ENCODE results near the gene DDX56. TPM values are rescaled to one million over a fixed set of nuclear protein-coding genes. Genes with fewer than 3 reads are reported as not detected.
"Not testable (repeated sequence)": the region's sequence is repeated elsewhere in the genome, so short reads cannot be mapped to it uniquely, and the experiment has no call there.

DDX56 gene
- total RNA-seq, 2 experiments from 2014 or later: 142 to 154 TPM

DNA sequence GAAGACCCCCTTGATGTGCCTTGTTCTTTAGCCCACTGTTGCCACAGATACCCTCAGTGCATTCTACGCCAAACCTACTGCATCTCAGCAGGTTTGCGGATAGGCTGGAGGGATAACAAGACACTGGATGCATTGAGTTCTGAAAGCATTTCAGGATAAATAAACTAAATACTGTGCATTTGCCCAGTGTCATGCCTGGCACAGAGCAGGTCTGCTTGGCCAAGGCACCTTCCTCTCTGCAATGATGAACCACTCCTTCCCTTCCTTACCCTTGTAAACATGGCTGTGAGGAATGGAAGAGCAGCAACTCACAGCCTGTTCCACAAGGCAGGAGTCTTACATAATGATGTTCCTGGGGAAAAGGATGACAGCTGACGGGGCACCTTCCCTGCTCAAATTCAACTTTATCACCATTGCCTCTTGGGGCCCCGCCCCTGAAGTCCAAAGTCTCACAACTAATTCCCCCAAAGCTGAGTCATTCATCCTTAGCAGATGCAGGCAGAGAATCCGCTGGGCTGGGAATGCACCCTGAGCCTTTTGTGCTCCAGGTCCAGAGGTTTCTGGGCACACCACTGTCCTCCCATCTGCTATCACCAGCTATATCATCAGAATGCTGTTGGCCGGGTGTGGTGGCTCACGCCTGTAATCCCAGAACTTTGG lies 11.6 kb downstream of the DDX56 start:
- H3K9me3 Mint-ChIP-seq: no peaks in the 10 kb centered on the region
- no peak for DNase-seq
- peaks cover 18% of the 10 kb centered on the region for H3K36me3 Mint-ChIP-seq
- H3K27ac Mint-ChIP-seq: peak overlapping the region; percentile 42
- H3K4me3 Mint-ChIP-seq: no peak overlapping the region
- H3K4me1 Mint-ChIP-seq: peaks cover 13% of the 10 kb centered on the region
- H3K27me3 Mint-ChIP-seq: no peaks in the 10 kb centered on the region

DNA sequence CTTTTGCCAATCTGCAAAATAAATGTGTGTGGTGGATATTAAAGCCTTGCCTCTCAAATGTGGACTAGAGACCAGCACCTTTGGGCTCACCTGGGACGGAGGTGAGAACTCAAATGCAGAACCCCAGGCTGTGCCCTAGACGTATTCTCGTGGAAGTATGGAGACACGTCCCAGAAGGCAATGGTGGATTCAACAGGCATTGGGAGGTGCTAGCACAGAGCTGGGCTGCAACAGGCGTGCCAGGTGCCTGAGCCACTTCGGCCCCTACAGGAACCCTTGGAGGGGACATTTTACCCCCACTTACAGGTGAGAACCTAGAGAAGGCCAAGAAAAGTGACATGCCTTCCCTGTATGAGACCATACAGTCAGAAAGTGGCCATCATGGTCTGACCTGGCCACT lies 12.2 kb downstream of the DDX56 start:
- no peak for DNase-seq
- no peaks in the 10 kb centered on the region for H3K27me3 Mint-ChIP-seq
- H3K27ac Mint-ChIP-seq: no peak overlapping the region
- peaks cover 10% of the 10 kb centered on the region for H3K4me1 Mint-ChIP-seq
- no peaks in the 10 kb centered on the region for H3K9me3 Mint-ChIP-seq
- peaks cover 17% of the 10 kb centered on the region for H3K36me3 Mint-ChIP-seq
- H3K4me3 Mint-ChIP-seq: no peak overlapping the region

DNA sequence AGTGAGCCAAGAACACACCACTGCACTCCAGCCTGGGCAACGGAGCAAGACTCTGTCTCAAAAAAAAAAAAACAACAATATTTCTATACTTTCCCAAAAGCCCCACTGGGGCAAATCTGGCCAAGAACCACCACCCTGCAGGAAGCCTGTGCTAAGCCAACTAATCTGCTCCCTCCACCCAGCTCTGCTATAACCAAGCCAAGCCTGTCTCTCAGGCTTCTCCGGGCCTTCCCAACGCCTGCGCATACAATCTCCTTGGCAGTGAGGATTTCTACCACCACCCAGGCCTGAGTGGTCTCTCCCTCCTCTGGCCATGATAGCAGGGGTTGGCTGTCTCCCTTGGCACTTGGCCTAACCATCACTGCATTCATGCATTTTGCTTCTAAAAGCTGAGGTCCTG lies 14.2 kb downstream of the DDX56 start:
- H3K27me3 Mint-ChIP-seq: no peaks in the 10 kb centered on the region
- no peaks in the 10 kb centered on the region for H3K9me3 Mint-ChIP-seq
- no peak overlapping the region for H3K27ac Mint-ChIP-seq
- H3K36me3 Mint-ChIP-seq: peaks cover 7% of the 10 kb centered on the region
- peaks cover 3% of the 10 kb centered on the region for H3K4me1 Mint-ChIP-seq
- H3K4me3 Mint-ChIP-seq: no peak overlapping the region
- no peak for DNase-seq

DNA sequence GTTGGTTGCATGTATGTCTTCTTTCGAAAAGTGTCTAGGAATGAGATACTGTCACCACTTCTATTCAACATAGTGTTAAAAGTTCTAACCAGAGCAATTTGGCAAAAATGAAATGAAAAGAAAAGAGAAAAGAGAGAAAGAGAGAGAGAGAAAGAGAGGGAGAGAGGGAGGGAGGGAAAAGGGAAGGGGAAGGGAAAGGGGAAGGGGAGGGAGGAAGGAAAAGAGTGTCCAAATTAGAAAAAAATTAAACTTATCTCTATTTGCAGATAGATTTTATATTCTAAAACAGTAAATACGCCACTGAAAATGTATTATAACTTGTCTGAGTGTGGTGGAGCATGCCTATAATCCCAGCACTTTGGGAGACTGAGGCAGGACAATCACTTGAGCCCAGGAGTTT lies 16.2 kb downstream of the DDX56 start:
- no peak for DNase-seq
- Mint-ChIP-seq H3K4me3 (no peak overlapping the region), H3K4me1 (no peaks in the 10 kb centered on the region), H3K9me3 (no peaks in the 10 kb centered on the region), H3K27ac (no peak overlapping the region), H3K36me3 (no peaks in the 10 kb centered on the region), H3K27me3 (no peaks in the 10 kb centered on the region)

DNA sequence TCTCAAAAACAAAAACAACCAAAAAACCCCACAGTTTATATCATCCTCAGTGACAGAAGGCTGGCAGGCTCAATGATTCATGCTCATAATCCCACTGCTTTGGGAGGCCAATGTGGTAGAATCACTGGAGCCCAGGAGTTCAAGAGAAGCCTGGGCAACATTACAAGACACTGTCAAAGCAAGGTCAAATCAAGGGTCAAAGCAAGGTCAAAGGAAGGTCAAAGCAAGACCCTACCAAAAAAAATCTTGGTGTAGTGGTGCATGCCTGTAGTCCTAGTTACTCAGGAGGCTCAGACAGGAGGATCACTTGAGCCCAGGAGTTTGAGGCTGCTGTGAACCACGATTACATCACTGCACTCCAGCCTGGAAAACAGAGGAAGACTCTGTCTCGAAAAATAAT lies 18.4 kb downstream of the DDX56 start:
- no peak for DNase-seq
- Mint-ChIP-seq H3K4me1 (no peaks in the 10 kb centered on the region), H3K4me3 (no peak overlapping the region), H3K27ac (no peak overlapping the region), H3K36me3 (no peaks in the 10 kb centered on the region), H3K9me3 (no peaks in the 10 kb centered on the region), H3K27me3 (no peaks in the 10 kb centered on the region)

DNA sequence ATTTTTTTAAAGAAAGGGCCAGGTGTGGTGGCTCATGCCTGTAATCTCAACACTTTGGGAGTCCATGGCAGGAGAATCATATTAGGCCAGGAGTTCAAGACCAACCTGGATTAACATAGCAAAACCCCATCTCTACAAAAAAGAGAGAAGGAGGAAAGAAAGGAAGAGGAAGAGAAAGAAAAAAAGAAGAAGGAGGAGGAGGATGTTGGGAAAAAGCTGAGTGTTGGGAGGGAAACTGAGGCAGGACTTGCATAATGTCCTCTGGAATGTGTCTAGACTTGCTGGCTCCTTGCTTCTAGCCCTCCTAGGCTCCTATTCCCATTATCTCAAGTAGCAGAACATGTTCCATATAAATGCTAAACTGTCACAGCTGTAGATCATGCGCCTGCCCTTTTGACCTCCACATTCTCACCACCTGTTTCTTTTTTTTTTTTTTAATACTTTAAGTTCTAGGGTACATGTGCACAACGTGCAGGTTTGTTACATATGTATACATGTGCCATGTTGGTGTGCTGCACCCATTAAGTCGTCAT lies 21.2 kb downstream of the DDX56 start:
- not testable (repeated sequence) for H3K27me3 Mint-ChIP-seq, DNase-seq, H3K36me3 Mint-ChIP-seq, H3K4me1 Mint-ChIP-seq, H3K27ac Mint-ChIP-seq, H3K9me3 Mint-ChIP-seq, H3K4me3 Mint-ChIP-seq

DNA sequence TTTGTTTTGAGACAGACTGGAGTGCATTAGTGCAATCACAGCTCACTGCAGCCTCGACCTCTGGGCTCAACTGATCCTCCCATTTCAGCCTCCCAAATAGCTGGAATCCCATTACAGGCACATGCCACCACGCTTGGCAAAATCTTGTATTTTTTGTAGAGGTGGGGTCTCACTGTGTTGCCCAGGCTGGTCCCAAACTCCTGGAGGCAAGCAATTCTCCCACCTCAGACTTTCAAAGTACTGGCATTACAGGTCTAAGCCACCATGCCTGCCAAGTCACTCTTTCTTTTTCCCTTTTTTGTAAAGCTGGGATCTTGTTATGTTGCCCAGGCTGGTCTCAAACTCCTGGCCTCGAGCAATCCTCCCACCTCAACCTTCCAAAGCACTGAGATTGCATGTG lies 24.3 kb downstream of the DDX56 start:
- H3K4me1 Mint-ChIP-seq: peaks cover 2% of the 10 kb centered on the region
- no peak overlapping the region for H3K27ac Mint-ChIP-seq
- no peaks in the 10 kb centered on the region for H3K9me3 Mint-ChIP-seq
- H3K36me3 Mint-ChIP-seq: no peaks in the 10 kb centered on the region
- peaks cover 5% of the 10 kb centered on the region for H3K27me3 Mint-ChIP-seq
- no peak for DNase-seq
- H3K4me3 Mint-ChIP-seq: no peak overlapping the region

DNA sequence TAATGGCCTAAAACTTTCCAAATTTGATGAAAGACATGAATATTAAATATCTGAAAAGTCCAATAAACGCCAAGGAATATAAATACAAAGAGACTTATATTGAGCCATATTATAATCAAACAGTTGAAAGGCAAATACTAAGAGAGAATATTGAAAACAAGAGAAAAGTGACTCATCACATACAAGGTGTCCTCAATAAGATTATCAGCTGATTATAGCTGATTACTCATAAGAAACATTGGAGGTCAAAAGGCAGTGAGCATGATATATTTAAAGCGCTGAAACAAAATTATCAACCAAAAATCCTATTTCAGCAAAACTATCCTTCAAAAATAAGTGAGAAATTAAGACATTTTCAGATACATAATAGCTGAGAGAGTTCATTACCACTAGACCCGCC lies 24.8 kb downstream of the DDX56 start:
- no peak overlapping the region for H3K4me3 Mint-ChIP-seq
- H3K36me3 Mint-ChIP-seq: no peaks in the 10 kb centered on the region
- no peaks in the 10 kb centered on the region for H3K9me3 Mint-ChIP-seq
- H3K4me1 Mint-ChIP-seq: peaks cover 2% of the 10 kb centered on the region
- no peak overlapping the region for H3K27ac Mint-ChIP-seq
- peaks cover 5% of the 10 kb centered on the region for H3K27me3 Mint-ChIP-seq
- no peak for DNase-seq

DNA sequence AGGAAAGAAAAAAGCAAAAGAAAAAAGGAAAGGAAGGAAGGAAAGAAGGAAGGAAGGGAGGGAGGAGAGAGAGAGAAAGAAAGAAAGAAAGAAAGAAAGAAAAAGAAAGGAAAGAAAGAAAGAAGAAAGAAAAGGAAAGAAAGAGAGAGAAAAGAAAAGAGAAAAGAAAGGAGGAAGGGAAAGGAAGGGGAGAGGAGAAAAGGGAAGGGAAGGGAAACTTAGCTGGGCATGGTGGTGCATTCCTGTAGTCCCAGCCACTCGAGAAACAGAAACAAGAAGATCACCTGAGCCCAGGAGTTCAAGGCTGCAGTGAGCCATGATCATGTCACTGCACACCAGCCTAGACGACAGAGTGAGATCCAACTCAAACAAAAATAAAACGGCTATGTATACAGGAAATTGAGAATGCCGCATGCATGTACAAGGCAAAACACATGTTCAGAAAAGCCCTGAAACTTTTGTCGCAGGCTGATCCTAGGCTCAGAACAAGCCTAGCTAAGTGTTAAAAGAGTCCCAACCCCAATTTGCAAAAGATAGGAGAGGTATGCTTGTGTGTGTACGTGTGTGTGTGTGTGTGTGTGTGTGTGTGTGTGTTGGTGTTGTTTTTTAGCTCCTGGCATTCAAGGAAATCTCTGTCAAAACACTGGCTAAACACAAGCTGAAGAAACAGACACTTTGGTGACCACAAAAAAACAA lies 26.0 kb downstream of the DDX56 start:
- DNase-seq: no peak
- Mint-ChIP-seq H3K9me3 (no peaks in the 10 kb centered on the region), H3K27me3 (peaks cover 5% of the 10 kb centered on the region), H3K4me3 (no peak overlapping the region), H3K4me1 (peaks cover 2% of the 10 kb centered on the region), H3K27ac (no peak overlapping the region), H3K36me3 (no peaks in the 10 kb centered on the region)

DNA sequence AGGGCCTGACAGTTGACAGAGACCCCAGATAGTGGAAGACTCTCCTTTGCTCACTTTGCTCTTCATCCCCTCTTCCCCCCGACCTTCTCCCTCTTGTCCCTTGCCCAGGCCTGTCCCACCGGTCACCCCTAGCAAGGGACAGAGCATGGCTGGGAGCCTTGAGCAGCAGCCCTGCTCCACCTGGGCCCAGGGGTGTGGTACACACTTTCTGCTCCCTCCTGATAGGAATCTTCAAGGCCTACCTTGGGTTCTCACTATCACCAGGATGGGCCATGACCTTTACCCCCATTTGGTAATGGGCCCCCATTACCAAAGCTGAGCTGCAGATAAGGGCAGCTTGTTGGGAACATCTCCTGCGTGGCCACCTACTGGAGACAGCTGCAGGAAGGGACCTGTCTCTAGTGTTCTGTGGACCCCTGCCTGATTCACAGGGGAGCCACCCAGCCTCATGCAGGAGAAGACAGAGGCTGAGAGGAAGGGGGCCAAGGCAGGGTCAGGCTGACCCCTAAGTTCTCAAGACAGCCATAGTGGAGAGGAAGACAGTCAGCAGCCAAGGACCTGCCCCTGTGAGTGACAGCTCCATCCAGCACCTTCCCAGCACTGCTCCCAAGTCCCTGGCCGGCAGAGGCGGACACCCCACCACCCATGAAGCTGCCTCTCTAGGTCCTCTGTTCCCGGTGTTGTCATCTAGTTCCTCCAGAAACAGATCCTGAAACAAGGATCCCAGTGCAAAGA lies 31.7 kb downstream of the DDX56 start:
- Mint-ChIP-seq H3K27ac (no peak overlapping the region), H3K9me3 (no peaks in the 10 kb centered on the region), H3K36me3 (no peaks in the 10 kb centered on the region), H3K27me3 (peaks cover 5% of the 10 kb centered on the region), H3K4me3 (no peak overlapping the region), H3K4me1 (no peaks in the 10 kb centered on the region)
- DNase-seq: no peak

DNA sequence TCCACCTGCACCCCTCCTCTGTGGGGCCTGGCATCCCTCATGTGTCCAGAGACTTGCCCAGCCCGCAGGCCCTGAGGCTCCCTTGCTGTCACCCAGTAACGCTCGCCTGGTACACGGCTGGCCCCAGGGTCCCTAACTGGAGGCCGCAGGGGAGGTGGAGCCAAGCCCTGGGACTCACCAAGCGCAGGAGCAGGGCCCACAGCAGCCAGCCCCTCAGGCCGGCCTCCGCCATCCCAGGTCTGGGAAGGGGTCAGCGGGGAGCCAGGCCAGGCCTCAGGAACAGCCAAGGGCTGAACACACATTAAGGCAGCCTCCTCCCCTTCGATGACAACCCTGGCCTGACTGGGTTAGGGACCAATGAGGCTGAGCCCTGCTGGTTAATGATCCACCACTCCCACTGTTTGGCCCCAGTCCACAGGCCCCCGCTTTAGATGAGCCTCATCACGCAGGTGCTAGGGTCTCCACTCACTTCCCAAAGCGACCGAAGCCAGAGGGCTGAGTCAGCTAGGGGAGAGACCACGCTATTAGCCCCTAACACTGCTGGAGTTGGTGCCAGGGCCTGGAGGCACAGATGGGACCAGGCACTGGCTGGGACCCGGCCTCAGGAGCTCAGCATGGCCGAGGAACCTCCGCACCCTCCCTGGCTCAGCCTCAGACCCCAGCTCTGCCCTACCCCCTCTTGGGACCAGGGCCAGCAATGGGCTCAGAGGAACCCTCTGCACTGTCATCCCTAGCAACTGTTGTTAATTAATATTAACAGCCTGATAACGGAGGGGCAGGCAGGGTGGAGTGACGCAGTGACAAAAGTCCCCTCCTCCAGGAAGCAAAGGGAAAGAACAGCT lies 32.5 kb downstream of the DDX56 start, which contains the start of gene NPC1L1:
Gene NPC1L1, minus strand, starts transcription at position 303 of the 842 bp plus-strand sequence. Its CDS starts 71 bp downstream, at position 232.
- H3K27ac Mint-ChIP-seq: no peak within 1 kb of the TSS
- no peaks in the 10 kb centered on the region for H3K4me1 Mint-ChIP-seq
- DNase-seq: no peak
- no peaks in the 10 kb centered on the region for H3K36me3 Mint-ChIP-seq
- no peaks in the 10 kb centered on the region for H3K27me3 Mint-ChIP-seq
- H3K4me3 Mint-ChIP-seq: no peak within 1 kb of the TSS
- H3K9me3 Mint-ChIP-seq: no peaks in the 10 kb centered on the region

DNA sequence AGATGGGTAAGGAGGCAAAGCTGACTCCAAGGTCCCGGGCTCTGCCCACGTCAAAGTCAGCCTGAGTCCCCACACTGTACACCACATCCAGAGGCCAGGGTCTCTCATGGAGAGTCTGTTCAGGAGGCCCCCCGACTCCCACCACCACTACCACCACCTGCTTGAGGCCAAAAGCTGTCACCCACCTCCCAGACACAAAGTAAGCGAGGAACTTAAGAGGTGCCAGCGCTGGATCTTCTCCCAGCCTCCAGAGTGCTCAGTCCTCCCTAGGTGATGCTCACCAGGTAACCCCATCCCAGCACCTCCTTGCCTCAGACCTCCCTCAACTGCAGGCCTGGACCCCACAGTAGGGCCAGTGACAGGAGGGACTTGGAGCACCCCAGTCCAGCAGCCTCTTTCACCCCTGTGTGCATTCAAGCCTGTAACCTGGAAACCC lies 33.1 kb downstream of the DDX56 start:
- H3K27me3 Mint-ChIP-seq: no peaks in the 10 kb centered on the region
- no peaks in the 10 kb centered on the region for H3K4me1 Mint-ChIP-seq
- no peaks in the 10 kb centered on the region for H3K36me3 Mint-ChIP-seq
- no peak overlapping the region for H3K27ac Mint-ChIP-seq
- H3K4me3 Mint-ChIP-seq: no peak overlapping the region
- H3K9me3 Mint-ChIP-seq: no peaks in the 10 kb centered on the region
- DNase-seq: no peak

DNA sequence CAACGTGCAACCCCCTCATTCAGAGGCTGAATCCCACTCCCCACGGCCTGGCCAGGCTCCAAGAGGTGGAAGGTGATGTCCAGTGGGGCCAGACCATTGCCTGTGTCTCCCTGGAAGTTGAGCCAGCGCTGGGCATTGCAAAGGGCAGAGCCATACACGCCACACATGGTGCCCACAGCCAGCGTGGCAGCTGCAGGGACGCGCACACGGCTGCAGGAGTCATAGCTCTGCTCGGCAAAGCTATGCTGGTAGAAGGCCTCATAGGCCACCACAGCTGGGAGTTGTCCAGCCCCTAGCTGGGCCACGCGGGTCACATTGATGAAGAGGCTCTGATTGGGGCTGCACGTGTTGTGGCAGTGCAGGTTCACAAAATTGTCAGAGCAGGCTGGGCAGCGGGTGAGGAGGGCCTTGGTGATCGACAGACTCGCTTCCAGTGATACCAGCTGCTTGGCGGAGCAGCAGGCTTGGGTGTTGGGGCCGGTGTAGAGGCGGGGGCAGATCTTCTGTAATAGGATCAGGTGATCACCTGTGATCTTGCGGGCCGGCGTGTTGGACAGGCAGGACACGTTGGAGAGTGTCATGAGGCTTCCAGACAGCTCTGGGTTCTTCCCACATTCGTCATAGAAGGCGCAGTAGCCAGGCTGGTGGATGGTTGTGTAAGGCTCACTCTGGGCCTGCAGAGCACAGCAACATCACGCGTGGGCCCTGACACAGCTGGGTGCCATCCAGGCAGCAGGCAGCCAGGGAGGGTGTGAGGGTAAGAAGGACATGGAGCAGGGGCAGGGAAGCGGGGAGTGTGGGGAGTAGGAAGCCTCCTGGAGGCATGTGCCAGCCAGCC lies 33.8 kb downstream of the DDX56 start:
- H3K36me3 Mint-ChIP-seq: no peaks in the 10 kb centered on the region
- H3K27me3 Mint-ChIP-seq: no peaks in the 10 kb centered on the region
- no peaks in the 10 kb centered on the region for H3K9me3 Mint-ChIP-seq
- DNase-seq: no peak
- H3K4me3 Mint-ChIP-seq: no peak overlapping the region
- H3K27ac Mint-ChIP-seq: no peak overlapping the region
- H3K4me1 Mint-ChIP-seq: no peaks in the 10 kb centered on the region

All from activated naive CD8-positive, alpha-beta T cell treated with anti-CD3 and anti-CD28 coated beads for 36 hours (primary cell).